SK-N-SH treated with all-trans-retinoic acid at 6 μM for 48 hours (cell line): ENCODE results near the gene GOLGA6A.

ENCODE experiments used
- ARNTL ChIP-seq: fragments of 450-650 bp; formaldehyde crosslinking; IDR thresholded peaks from 2 replicates; pipeline ENCODE4 v1.5.0; 2020; ENCODE audit warnings: low read depth, mild to moderate bottlenecking, moderate library complexity, borderline replicate concordance
- GLIS3 ChIP-seq: fragments of 250-450 bp; sonication (Bioruptor Pico); IDR thresholded peaks from 2 replicates; pipeline ENCODE4 v1.5.0; 2020; ENCODE audit warnings: mild to moderate bottlenecking, moderate library complexity
- ISL1 ChIP-seq: fragments of 250-450 bp; sonication (Bioruptor Pico); IDR thresholded peaks from 2 replicates; pipeline ENCODE4 v2.1.2; 2022; ENCODE audit warnings: mild to moderate bottlenecking, moderate library complexity
- PATZ1 ChIP-seq: fragments of 250-450 bp; sonication (Bioruptor Pico); IDR thresholded peaks from 2 replicates; pipeline ENCODE4 v1.8.0; 2020; ENCODE audit warnings: mild to moderate bottlenecking, moderate library complexity, borderline replicate concordance
- RARB ChIP-seq: fragments of 250-450 bp; sonication (Bioruptor Pico); IDR thresholded peaks from 2 replicates; pipeline ENCODE4 v1.8.0; 2021; ENCODE audit warnings: mild to moderate bottlenecking, moderate library complexity
- ZNF8 ChIP-seq: fragments of 450-650 bp; formaldehyde crosslinking; IDR thresholded peaks from 2 replicates; pipeline ENCODE4 v1.5.0; 2020; ENCODE audit warnings: mild to moderate bottlenecking, moderate library complexity

- TF ChIP-seq ISL1, result no peak
- TF ChIP-seq RARB, result no peak
- TF ChIP-seq PATZ1, result no peak
- TF ChIP-seq ARNTL, result no peak
- no peak for TF ChIP-seq ZNF8
- no peak for TF ChIP-seq GLIS3 (CRISPR knock-in tag)
Measured at GRCh38 chr15:74042603-74043424, 39.5 kb downstream of the GOLGA6A start.
